OCI-M2 (cell line): ENCODE results near the gene TMEM39B.
"Not testable (repeated sequence)": the region's sequence is repeated elsewhere in the genome, so short reads cannot be mapped to it uniquely, and the experiment has no call there.

Experiments
- DNase-seq: peaks from one replicate; lab custom pipeline; 2025; ENCODE audit not compliant: unreplicated experiment; lab: John Stamatoyannopoulos, UW

The TMEM39B gene

GRCh38 chr1:32111789-32112188 is 39.0 kb downstream of the TMEM39B start:
- DNase-seq = no peak

GRCh38 chr1:32112806-32113375 is 40.2 kb downstream of the TMEM39B start:
- no peak for DNase-seq

- not testable (repeated sequence) for DNase-seq
These were observed 40.7 kb downstream of the TMEM39B start for GRCh38 chr1:32113436-32113835.

- no peak for DNase-seq
These were observed 41.7 kb downstream of the TMEM39B start for GRCh38 chr1:32114420-32114819.

GRCh38 chr1:32115496-32115895 is 42.8 kb downstream of the TMEM39B start:
- DNase-seq = no peak

- no peak for DNase-seq
These were observed 43.8 kb downstream of the TMEM39B start for GRCh38 chr1:32116531-32116930.

GRCh38 chr1:32122151-32122550 is 49.4 kb downstream of the TMEM39B start:
- DNase-seq = no peak

GRCh38 chr1:32123361-32123760 is 50.6 kb downstream of the TMEM39B start:
- not testable (repeated sequence) for DNase-seq

GRCh38 chr1:32125313-32125712 is 52.6 kb downstream of the TMEM39B start:
- no peak for DNase-seq

- DNase-seq = no peak
These were observed 54.0 kb downstream of the TMEM39B start for GRCh38 chr1:32126770-32127169.

- DNase-seq = no peak
These were observed 54.9 kb downstream of the TMEM39B start for GRCh38 chr1:32127409-32128198.

- DNase-seq = no peak
These were observed 55.7 kb downstream of the TMEM39B start for GRCh38 chr1:32128479-32128878.

GRCh38 chr1:32128964-32129363 is 56.2 kb downstream of the TMEM39B start:
- DNase-seq = no peak

GRCh38 chr1:32133950-32134280 is 61.2 kb downstream of the TMEM39B start:
- DNase-seq = not testable (repeated sequence)

- no peak for DNase-seq
These were observed 64.4 kb downstream of the TMEM39B start for GRCh38 chr1:32137111-32137510.

- DNase-seq = no peak
These were observed 66.2 kb downstream of the TMEM39B start for GRCh38 chr1:32138965-32139364.

- DNase-seq = no peak
These were observed 69.9 kb downstream of the TMEM39B start for GRCh38 chr1:32142446-32143301.

- DNase-seq = not testable (repeated sequence)
These were observed 70.6 kb downstream of the TMEM39B start for GRCh38 chr1:32143302-32143695.

- no peak for DNase-seq
These were observed 71.3 kb downstream of the TMEM39B start for GRCh38 chr1:32144033-32144432.

GRCh38 chr1:32147799-32148198 is 75.1 kb downstream of the TMEM39B start:
- not testable (repeated sequence) for DNase-seq

GRCh38 chr1:32150847-32151246 is 78.1 kb downstream of the TMEM39B start:
- no peak for DNase-seq

- no peak for DNase-seq
These were observed 78.6 kb downstream of the TMEM39B start for GRCh38 chr1:32151319-32151787.
